Duodenal mucosa (tissue), 2 donors: ENCODE data around the gene SMIM13.

ENCODE experiments used
- H3K27ac ChIP-seq: one replicate; pipeline ENCODE4 v1.7.0; 2013; ENCODE audit warnings: low read depth, low read length
- H3K27me3 ChIP-seq, 2 donors: one replicate each; pipeline ENCODE4 v1.7.0; 2013; ENCODE audit warnings: low read length in 2 of 2, control low read depth in 1 of 2; ENCODE audit not compliant: insufficient read depth in 2 of 2, control insufficient read depth in 1 of 2
- H3K36me3 ChIP-seq, 2 donors: one replicate each; pipeline ENCODE4 v1.7.0; 2013; ENCODE audit warnings: low read length in 2 of 2, control low read depth in 1 of 2; ENCODE audit not compliant: insufficient read depth in 2 of 2, control insufficient read depth in 1 of 2
- H3K4me1 ChIP-seq, 2 donors: one replicate each; pipeline ENCODE4 v1.7.0; 2013; ENCODE audit warnings: low read length in 2 of 2, control low read depth in 1 of 2; ENCODE audit not compliant: insufficient read depth in 2 of 2, control insufficient read depth in 1 of 2
- H3K4me3 ChIP-seq, 2 donors: one replicate each; pipeline ENCODE4 v1.7.0; 2013; ENCODE audit warnings: low read length in 2 of 2, low read depth in 1 of 2
- H3K9ac ChIP-seq, 2 donors: one replicate each; pipeline ENCODE4 v1.7.0; 2013; ENCODE audit warnings: low read length in 2 of 2, low read depth in 1 of 2
- H3K9me3 ChIP-seq, 2 donors: one replicate each; pipeline ENCODE4 v1.7.0; 2013; ENCODE audit warnings: low read length in 2 of 2, control low read depth in 1 of 2; ENCODE audit not compliant: control insufficient read depth in 1 of 2

SMIM13 gene

DNA sequence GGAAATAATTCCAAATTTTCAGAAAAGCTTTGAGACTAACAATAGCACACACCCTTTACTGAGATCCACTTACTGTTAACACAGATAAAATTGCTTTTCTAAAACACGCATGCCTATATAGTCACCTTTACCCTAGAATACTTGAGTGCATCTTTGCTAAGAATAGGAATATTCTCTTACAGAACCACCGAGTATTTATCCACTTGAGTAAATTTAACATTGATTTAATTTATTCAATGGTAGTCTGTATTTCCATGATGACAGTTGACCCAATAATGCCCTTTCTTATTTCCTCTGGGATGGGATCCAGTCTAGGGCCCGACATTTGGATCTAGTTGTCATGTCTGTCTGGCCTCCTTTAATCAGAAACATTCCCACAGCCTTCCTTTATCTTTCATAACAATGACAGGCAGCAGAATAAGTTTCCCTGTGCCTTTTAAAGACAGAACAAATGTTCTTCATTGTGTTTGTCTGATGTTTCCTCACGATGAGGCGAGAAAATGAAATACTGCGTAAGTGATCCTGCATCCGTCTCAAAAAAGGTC is 74.5 kb downstream of the SMIM13 start:
- Histone ChIP-seq H3K9me3 (no peaks in the 10 kb centered on the region), H3K9ac (no peak overlapping the region), H3K4me1 (peaks cover 0 to 5% of the 10 kb centered on the region in 2 donors), H3K4me3 (no peak overlapping the region), H3K27me3 (no peaks in the 10 kb centered on the region), H3K27ac (no peak overlapping the region), H3K36me3 (no peaks in the 10 kb centered on the region)

DNA sequence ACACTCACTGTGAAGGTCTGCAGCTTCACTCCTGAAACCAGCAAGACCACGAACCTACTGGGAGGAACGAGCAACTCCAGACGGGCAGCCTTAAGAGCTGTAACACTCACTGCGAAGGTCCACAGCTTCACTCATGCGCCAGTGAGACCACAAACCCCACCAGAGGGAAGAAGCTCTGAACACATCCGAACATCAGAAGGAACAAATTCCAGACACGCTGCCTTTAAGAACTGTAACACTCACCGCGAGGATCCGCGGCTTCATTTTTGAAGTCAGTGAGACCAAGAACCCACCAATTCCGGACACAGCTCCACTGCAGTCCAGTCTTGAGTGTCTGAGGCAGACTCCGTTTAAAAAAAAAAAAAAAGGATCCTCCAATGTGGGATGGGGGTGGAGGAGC is 78.3 kb downstream of the SMIM13 start:
- Histone ChIP-seq H3K36me3 (no peaks in the 10 kb centered on the region), H3K9ac (no peak overlapping the region), H3K27ac (no peak overlapping the region), H3K27me3 (no peaks in the 10 kb centered on the region), H3K4me1 (peaks cover 0 to 5% of the 10 kb centered on the region in 2 donors), H3K9me3 (no peaks in the 10 kb centered on the region), H3K4me3 (no peak overlapping the region)

DNA sequence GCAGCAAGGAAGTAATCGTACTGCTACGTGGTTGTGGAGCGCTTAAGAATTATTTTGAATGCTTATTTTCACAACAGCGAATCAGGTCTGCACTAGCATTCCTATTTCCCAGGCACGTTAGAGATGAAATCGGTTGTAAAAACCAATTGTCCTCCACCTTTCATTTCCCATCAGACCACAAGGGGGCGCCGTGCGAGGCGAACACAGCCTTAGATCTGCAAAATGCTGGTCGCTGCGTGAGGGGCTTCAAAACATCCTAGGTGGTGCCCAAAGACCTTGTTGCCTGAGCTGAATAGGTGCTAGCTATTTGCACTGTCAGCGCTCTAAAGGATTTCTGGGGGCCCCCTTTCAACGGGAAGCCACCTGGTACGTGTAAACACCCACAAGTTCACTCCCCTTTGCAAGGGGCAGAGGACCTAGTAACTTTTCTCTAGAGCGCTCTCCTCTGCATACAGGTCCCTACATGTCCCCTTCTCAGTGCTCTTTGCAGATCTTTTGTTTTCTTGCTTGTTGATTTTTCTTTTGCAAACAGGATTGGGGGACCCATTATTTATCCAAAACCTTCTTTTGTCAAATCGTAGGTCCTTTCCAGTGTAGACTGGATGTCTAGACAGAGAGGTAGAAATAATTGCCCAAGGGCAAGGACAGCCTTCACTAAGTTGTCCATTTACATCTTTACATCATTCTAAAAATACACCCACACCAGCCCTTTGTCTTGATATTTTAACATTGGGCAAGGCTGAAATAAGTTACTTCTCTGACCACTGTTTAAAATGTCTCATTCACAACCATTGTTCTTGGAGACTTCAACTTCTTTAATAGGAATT is 79.1 kb downstream of the SMIM13 start:
- Histone ChIP-seq H3K4me1 (peaks cover 0 to 5% of the 10 kb centered on the region in 2 donors), H3K27me3 (no peaks in the 10 kb centered on the region), H3K36me3 (no peaks in the 10 kb centered on the region), H3K9me3 (no peaks in the 10 kb centered on the region), H3K4me3 (no peak overlapping the region), H3K9ac (no peak overlapping the region), H3K27ac (no peak overlapping the region)

DNA sequence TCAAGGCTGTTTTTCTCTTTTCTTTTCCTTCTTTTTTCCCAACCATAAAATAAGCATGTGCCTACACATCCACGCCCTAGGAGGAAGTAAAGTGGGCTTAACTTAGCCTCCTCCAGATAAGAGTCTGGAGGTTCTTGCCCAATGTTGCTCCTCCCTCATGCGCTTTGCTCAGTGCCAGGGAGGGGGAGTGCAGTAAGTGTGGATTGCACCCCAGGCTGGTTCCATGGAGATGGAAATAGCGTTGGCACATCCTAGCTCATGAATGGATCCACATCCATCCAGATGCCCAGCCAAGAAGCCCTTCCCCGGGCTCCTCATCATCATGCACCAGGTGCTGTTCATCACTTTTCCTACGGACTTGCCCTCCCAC is 80.6 kb downstream of the SMIM13 start:
- peaks cover 0 to 5% of the 10 kb centered on the region in 2 donors for H3K4me1 ChIP-seq
- H3K9me3 ChIP-seq = no peaks in the 10 kb centered on the region
- H3K27ac ChIP-seq = no peak overlapping the region
- no peak overlapping the region for H3K9ac ChIP-seq
- H3K4me3 ChIP-seq = no peak overlapping the region
- H3K27me3 ChIP-seq = no peaks in the 10 kb centered on the region
- no peaks in the 10 kb centered on the region for H3K36me3 ChIP-seq

DNA sequence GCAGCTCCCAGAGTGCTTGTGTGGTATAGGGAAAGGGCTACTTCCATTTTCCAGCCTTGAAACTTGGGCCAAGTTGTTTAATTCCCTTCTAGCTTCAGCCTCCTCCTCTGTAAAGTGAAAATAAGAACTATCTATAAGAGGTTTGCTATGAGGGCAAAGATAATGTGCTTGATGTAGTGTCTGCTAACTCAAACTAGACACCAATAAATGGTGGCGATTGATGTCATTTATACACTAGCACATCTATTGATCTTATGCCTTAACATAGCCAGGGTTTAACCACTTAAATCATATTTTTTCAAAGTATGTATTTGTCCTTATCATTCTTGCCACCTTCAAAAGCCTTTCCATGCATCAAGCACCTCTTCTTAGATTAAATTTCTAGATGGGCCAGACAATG is 83.6 kb downstream of the SMIM13 start:
- no peak overlapping the region for H3K9ac ChIP-seq
- H3K9me3 ChIP-seq = no peaks in the 10 kb centered on the region
- no peak overlapping the region for H3K27ac ChIP-seq
- peaks cover 0 to 4% of the 10 kb centered on the region in 2 donors for H3K4me1 ChIP-seq
- H3K4me3 ChIP-seq = no peak overlapping the region
- H3K27me3 ChIP-seq = no peaks in the 10 kb centered on the region
- H3K36me3 ChIP-seq = no peaks in the 10 kb centered on the region

DNA sequence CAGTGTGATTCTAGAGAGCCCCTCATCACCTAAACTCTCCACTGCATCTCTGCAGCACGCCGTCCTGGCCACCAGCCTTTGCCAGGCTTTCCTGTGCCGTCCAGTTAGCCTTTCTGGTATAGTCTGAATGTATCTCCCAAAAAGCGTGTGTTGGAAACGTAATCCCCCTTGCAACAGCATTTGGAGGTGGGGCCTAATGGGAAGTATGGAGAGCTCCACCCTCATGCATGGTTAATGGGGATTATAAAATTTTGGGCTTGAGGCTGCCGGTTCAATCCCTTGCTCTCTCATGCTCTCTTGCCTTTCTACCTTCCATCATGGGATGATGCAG is 85.4 kb downstream of the SMIM13 start:
- H3K9ac ChIP-seq = no peak overlapping the region
- H3K4me1 ChIP-seq = no peaks in the 10 kb centered on the region
- no peak overlapping the region for H3K27ac ChIP-seq
- no peaks in the 10 kb centered on the region for H3K27me3 ChIP-seq
- H3K36me3 ChIP-seq = peaks cover 4% of the 10 kb centered on the region in 2 donors
- no peak overlapping the region for H3K4me3 ChIP-seq
- no peaks in the 10 kb centered on the region for H3K9me3 ChIP-seq

DNA sequence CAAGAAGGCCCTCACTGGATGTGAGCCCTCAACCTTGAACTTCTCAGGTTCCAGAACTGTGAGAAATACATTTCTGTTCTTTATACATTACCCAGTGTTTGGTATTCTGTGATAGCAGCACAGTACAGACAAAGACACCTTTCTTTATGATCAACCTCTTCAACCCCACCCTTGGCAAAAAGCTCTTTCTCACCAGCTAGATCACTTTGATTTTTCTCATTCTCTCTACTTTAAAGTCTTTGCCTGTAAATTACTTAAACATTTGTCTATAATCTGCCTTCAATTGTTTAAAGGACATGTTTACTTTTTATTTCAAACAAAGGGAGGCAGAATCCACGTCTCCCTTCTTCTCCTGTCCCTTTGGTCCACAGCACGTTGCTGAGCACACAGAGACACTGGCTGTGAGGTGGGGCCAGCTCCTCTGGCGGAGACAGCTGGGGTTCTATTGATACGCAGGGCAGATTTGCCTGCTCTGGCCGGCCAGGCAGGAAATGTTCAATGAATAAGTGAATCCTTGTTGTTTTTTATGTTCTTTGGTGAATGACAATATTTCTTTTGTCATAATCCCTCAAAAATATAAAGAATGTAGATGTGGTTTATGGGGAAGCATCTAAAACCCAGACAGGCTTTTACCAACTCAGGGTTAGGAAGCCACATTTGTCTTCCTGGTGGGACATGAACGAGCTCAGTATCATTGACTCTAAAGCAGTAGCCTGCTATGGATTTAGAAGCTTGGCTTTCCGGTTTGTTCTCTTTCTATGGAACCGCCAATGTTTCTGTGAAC is 86.0 kb downstream of the SMIM13 start:
- Histone ChIP-seq H3K9me3 (no peaks in the 10 kb centered on the region), H3K4me1 (no peaks in the 10 kb centered on the region), H3K9ac (no peak overlapping the region), H3K4me3 (no peak overlapping the region), H3K36me3 (peaks cover 9 to 10% of the 10 kb centered on the region in 2 donors), H3K27ac (no peak overlapping the region), H3K27me3 (no peaks in the 10 kb centered on the region)

DNA sequence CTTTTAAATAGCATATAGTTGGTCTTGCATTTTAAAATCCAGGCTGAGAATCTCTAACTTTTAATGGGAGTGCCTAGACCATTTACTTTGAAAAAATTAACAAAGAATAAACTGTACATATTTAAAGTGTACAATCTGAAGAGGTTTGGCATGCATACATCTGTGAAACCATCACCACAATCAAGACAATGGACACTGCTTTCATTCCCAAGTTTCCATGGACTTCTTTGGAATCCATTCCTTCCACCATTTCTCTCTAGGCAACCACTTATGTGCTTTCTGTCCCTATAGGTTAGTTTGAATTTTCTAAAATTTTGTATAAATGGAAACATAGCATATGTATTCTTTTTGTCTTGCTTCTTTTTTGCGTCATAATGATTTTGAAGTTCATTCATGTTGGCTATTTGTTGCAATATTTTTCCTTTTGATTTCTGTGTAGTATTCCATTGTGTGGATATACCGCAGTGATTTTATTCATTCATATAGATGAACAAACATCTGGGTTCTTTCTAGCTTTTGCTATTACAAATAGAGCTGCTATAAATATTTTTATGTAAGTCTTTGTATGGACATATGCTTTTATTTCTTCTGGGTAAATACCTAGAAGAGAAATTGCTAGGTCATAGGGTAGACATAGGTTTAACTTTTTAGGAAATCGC is 88.0 kb downstream of the SMIM13 start:
- H3K9me3 ChIP-seq = no peaks in the 10 kb centered on the region
- H3K36me3 ChIP-seq = peaks cover 22 to 27% of the 10 kb centered on the region in 2 donors
- no peak overlapping the region for H3K9ac ChIP-seq
- no peaks in the 10 kb centered on the region for H3K4me1 ChIP-seq
- H3K4me3 ChIP-seq = no peak overlapping the region
- H3K27ac ChIP-seq = no peak overlapping the region
- H3K27me3 ChIP-seq = no peaks in the 10 kb centered on the region

DNA sequence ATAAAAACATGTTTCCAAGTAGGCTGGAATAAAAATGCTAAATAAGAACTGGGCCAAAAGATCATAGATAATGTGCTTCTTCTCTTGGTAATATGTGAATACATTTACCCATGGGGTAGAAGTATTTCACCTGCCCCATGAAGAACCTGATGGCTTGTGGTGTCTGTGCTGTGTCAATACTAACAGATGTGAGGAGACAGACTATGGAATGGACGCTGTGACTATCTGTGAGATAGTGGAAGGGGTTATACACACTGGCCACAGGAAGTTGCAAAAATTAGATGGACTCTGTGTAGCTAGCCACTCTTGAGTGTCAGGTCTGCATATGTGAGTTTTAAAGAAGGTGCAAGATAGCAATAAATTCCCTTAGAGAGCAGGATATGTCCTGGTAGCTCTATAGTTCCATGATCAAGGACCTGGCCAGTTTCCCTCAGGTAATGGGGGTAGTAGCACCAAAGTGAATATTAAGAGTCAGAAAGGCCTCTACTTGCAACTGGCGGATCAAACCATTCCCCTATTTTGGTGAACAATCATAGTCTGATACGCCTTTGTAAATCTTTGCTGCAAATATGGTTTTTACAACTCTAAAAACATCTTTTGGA is 90.2 kb downstream of the SMIM13 start:
- Histone ChIP-seq H3K27ac (no peak overlapping the region), H3K4me1 (no peaks in the 10 kb centered on the region), H3K4me3 (no peak overlapping the region), H3K9me3 (no peaks in the 10 kb centered on the region), H3K27me3 (no peaks in the 10 kb centered on the region), H3K9ac (no peak overlapping the region), H3K36me3 (peaks cover 37 to 48% of the 10 kb centered on the region in 2 donors)
